GM19193 (cell line): ENCODE results near the gene DUSP10.

ENCODE experiments used
- POLR2A ChIP-seq: IDR thresholded peaks from 4 replicates; pipeline ENCODE4 v1.6.1; 2011; ENCODE audit not compliant: insufficient read depth, insufficient read length; ENCODE audit errors: extremely low read depth

Gene DUSP10

GRCh38 chr1:221741703-221742554 is at the start of gene DUSP10:
Gene DUSP10 (minus strand): TSS chr1:221742089. CDS start chr1:221739744, 2,345 bp downstream.
- peak; percentile 83 for TF ChIP-seq POLR2A

DNA sequence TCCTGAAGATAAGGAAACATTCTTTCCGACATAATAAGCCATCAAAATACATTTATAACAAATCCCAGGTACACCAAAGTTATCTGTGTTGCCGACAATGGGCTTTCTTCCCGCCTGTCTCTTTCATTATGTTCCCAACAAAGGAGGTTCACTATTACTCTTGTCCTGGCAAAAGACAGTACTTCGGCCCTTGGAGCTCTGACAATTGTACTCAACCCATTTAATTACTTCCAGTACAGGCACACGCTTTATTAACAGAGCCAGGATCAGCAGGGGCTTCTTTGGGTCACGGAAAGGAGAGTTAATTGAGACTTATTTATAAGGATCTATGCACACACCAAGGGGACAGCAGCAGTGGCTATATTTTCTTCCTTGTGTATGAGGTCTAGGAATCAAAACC is 46.6 kb upstream of the DUSP10 start:
- no peak for TF ChIP-seq POLR2A

- no peak for TF ChIP-seq POLR2A
Measured at GRCh38 chr1:221786647-221787046, 44.8 kb upstream of the DUSP10 start.

DNA sequence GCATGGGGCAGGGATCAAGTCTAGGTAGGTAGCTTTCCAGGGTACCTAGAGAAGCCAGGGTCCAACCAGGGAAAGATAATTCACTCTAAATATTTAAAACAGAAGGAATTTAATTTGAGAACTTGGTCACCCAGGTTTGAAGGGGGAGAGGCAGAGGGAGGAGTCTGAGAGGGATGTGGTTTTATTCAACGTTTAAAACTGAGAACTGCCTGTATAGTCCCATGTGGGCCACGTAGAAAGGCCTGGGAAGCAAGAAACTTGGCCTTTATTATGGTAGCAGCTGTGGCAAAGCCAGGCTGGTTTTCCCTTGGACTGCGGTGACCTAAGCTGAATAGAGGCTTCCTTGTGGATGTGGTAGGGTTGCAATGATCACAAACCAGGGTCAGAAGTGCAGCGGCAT is 42.0 kb upstream of the DUSP10 start:
- TF ChIP-seq POLR2A, result no peak

DNA sequence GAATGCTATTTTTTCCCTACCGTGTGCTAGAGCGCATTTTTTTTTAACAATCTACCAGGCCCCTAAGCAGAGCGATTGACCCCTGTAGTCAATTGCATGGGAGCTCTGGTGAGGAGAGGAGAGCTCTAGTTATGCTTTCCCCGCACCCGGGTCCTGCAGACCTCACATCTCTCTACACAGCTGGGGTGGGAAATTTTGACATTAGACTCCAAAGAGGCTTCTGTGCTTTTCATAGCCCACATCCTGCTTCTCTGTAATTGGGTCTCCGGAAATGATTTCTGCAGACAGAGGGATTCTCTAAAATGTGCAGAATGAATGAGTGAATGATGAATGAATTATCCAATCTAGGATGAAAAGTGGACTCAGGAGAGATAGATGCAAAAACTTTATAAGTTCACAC is 41.5 kb upstream of the DUSP10 start:
- TF ChIP-seq POLR2A, result no peak

- no peak for TF ChIP-seq POLR2A
Measured at GRCh38 chr1:221782970-221783369, 41.1 kb upstream of the DUSP10 start.

DNA sequence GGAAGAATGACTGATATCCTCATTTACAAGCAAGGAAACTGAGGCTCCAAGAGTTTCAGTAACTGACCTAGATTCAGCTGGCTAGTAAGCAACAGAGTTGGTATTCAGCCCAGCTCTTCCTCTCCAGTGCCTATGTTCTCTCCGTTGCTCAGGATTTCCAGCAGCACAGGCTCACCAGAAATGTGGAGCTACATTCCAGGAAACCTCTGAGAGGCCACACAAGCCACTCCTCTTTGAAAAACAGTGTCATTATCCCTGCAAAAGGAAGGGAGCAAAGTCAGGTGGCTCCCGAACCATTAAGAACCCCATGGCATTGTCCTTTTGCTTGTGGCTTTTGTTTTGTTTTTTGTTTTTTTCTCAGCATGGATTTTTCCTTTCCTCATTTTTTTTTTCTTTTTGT is 40.6 kb upstream of the DUSP10 start:
- no peak for TF ChIP-seq POLR2A

- TF ChIP-seq POLR2A, result no peak
Measured at GRCh38 chr1:221781102-221781755, 39.3 kb upstream of the DUSP10 start.

DNA sequence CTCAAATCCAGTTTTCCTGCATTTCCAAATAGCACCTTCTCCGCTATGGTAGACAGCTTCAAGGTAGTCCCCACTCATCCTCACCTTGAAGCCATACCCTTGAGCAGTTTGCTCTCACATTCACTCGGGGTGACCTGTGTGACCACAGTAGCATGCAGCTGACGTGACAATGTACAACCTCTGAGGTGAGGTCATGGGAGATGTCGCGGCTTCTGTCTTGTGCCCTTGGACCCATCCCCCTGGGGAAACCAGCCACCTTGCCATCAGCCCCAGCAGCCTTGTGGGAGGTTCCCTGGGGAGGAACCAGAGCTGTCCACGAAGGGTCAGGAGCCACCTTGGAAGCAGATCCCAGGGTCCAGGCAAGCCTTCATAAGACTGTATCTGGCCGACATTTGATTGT is 38.3 kb upstream of the DUSP10 start:
- no peak for TF ChIP-seq POLR2A

DNA sequence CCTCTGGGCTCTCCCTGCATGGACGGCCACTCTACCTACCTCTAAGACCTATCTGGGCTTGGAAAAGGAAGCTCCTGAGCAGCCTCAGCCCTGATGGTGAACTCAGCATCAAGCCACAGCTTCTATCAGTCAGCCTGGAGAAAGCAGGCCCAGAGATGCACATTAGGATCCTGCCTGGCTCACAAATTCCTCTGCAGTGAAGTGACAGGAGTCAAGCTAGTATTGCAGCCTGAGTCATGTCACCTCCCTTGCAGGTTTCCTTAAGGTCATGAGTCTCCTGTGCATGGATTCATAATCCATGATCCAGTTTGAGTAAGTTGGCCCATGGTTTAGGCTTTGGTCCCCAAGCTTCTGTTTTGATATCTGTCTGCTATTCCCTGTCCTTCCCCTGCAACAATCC is 37.9 kb upstream of the DUSP10 start:
- TF ChIP-seq POLR2A, result no peak

DNA sequence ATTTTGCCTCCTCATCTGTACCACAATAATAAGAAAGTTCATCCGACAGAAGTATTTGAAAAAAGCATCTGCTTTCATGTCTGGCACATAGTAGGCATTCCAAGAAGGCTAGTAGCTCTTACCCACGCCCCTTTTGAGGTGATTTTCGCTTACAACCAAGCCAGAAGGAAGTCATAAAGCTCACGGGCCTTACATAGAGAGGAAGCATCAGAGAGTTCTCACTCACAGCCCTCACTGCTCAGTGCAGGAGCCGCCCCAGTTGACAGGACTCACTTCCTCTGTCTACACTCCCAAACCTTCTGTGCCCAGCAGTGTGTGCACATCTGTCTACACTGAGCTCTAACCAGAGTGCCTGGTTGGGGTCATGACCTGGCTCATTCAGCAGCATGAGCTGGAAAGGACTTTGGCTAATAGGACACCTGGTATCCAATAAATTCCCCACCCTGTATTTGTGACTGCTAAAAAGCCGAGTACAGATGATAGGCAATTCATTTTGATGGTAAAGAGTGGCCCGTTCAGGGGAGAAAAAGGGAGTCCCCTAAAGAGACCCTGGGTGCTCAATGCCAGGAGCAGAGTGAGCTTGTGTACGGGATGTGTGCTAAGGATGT is 36.8 kb upstream of the DUSP10 start:
- peak; percentile 44 for TF ChIP-seq POLR2A

DNA sequence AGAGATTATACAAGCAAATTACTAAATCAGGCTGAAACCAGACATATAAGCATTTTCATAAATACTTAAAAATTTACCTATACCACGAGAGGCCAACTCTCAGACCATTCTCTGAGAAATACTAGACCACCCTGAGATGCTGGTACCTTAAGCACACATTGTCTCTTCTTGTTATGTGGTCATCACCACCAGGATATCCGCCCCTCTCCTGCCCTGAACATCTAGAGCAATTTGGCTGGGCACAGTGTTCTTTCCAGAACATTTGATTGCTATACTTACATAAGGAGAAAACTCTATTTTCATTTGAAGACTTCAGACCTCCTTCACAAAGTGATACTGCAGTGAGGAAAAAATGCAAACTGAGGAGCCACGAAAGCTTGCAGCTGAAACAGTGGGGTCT is 36.2 kb upstream of the DUSP10 start:
- no peak for TF ChIP-seq POLR2A

- TF ChIP-seq POLR2A, result peak; percentile 43
Measured at GRCh38 chr1:221777431-221778072, 35.7 kb upstream of the DUSP10 start.

DNA sequence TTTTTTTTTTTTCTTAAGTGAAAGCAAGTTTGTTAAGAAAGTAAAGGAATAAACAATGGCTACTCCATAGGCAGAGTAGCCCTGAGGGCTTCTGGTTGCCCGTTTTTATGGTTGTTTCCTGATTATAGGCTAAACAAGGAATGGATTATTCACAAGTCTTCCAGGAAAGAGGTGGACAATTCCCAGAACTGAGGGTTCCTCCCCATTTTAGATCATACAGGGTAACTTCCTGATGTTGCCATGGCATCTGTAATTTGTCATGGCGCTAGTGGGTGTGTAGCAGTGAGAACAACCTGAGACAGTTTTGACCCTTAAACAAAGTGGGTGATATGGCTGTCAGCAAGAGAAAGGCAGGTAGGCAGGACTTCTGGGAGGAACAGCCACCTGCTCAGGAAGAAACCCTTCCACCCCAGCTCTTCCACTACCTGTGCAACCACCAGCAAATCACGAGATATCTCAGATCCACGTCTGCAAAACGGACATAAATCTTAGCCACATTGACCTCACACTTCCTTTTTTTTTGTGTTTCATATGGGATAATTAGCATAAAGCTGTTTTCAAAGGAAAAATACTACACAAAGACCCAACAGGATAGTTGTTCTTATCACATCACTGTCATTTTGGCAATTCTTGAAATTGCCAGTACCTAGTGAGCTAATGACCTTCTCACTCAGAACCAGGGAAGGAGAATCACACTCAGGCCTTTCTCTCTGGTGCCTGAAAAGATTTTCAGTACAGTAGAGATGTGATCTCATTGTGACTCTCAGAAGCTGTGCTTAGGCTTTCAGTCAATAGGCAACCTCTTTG is 34.8 kb upstream of the DUSP10 start:
- TF ChIP-seq POLR2A, result peak; percentile 26
